Loucy (cell line): ENCODE measurements around the gene CENPO.

Experiments used
- CTCF ChIP-seq: fragments of 200-600 bp; sonication (generic); conservative IDR thresholded peaks from 2 replicates; pipeline ENCODE4 v1.5.1; 2014; ENCODE audit warnings: mild to moderate bottlenecking, antibody characterized with exemption, low read length
- EZH2phosphoT487 ChIP-seq: fragments of 200-600 bp; IDR thresholded peaks from 2 replicates; pipeline ENCODE4 v1.6.1; 2018; ENCODE audit warnings: antibody characterized with exemption, mild to moderate bottlenecking, moderate library complexity, borderline replicate concordance

DNA sequence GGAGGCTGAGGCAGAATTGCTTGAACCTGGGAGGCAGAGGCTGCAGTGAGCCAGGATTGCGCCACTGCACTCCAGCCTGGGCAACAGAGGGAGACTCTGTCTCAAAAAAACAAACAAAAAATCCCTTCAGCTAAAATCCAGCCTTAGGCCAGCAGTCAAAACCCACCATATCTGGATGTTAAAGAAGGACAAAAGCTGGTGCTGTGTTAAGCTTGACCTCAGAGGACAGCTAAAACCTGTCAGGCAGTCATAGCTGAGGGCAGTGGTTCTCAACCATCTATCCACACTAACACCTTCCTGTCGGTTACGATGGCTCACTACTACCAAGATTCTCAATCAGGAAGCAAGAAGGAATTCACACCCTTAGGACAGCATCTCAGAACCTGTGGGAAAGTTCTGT is 9.6 kb upstream of the CENPO start:
- no peak for TF ChIP-seq CTCF
- no peak for TF ChIP-seq EZH2phosphoT487
